ENCODE data around the gene PIK3C2G.
"Not testable (repeated sequence)": the region's sequence is repeated elsewhere in the genome, so short reads cannot be mapped to it uniquely, and the experiment has no call there.

Gene PIK3C2G, protein sequence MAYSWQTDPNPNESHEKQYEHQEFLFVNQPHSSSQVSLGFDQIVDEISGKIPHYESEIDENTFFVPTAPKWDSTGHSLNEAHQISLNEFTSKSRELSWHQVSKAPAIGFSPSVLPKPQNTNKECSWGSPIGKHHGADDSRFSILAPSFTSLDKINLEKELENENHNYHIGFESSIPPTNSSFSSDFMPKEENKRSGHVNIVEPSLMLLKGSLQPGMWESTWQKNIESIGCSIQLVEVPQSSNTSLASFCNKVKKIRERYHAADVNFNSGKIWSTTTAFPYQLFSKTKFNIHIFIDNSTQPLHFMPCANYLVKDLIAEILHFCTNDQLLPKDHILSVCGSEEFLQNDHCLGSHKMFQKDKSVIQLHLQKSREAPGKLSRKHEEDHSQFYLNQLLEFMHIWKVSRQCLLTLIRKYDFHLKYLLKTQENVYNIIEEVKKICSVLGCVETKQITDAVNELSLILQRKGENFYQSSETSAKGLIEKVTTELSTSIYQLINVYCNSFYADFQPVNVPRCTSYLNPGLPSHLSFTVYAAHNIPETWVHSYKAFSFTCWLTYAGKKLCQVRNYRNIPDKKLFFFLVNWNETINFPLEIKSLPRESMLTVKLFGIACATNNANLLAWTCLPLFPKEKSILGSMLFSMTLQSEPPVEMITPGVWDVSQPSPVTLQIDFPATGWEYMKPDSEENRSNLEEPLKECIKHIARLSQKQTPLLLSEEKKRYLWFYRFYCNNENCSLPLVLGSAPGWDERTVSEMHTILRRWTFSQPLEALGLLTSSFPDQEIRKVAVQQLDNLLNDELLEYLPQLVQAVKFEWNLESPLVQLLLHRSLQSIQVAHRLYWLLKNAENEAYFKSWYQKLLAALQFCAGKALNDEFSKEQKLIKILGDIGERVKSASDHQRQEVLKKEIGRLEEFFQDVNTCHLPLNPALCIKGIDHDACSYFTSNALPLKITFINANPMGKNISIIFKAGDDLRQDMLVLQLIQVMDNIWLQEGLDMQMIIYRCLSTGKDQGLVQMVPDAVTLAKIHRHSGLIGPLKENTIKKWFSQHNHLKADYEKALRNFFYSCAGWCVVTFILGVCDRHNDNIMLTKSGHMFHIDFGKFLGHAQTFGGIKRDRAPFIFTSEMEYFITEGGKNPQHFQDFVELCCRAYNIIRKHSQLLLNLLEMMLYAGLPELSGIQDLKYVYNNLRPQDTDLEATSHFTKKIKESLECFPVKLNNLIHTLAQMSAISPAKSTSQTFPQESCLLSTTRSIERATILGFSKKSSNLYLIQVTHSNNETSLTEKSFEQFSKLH (N-terminal part only)

DNA sequence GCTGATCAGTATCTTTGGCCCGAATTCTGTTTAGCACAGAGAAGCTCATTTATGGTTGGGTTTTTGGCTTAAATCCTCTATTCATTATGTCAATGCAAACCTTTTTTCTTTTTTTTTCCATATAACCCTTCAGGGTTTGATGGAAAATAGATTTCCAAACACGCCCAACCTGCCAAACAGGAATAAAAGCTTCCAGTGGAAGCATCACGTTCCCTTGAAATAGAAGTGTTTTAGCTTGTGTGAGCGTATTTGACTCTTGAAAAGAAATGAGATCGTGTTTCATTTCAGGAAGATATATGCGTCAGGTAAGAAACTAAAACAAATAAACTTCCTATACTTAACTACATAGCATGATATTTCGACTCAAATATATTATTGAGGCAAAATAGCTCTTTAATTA lies at the start of gene PIK3C2G:
Gene PIK3C2G, plus strand, starts transcription at position 246 of the 400 bp plus-strand sequence. CDS start 20,564 bp downstream, outside the sequence.
- no peak for DNase-seq (ENCODE audit: low read depth)

DNA sequence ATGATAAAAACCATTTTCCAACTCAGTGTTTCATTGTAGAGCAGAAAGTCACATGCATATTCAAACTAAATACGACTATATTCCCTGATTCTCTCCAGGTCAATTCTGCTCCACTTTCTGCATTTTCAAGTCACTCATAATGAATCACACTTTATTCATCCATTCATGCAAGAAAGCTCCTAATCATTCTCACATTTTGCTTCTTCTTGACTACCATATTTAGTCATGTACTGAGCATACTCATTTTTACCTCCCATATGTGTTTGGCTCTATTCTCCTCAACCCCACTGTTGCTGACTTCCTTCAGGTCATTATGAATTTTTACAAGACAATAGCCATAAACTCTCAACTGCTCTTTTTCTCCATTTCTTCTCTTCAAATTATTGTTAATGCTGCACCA lies 43.4 kb upstream of the PIK3C2G start:
- no peak for DNase-seq (ENCODE audit: low read depth)

DNA sequence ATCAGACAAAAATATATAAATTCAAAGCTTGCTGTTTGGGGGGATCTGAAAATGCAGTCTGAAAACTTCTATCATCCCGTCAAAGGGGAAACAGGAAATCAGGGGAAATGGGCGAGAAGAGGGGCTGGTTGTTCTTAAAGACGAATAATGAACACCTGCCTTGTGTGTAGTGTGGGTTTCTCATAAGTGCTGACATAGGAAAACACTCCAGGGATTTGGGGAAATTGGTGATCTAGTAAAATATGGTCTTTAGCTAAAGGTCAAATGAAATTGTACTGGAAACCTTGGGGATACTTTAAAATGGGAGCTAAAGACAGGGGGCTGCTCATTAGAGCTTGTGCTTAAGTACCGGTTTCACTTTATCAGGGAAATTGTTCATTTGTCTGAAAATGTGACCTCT lies 39.6 kb upstream of the PIK3C2G start:
- DNase-seq (ENCODE audit: low read depth): no peak

DNA sequence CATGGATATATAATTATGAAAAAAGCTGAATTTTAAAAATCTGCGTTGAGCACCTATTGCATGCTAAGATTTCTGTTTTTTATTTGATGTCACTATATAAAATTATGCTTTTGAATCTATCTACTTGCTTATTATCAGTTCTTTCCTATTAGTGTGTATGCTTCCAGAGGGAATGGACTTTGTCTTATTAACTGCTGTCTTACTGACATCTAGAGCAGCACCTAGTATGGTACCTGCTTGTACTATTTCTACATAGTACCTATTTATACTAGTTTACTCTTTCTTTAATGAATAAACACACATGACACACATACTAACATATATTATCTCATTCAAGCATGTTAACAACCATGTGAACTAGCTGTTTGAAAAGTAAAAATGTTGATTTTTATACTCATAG lies 38.6 kb upstream of the PIK3C2G start:
- DNase-seq (ENCODE audit: low read depth): no peak

DNA sequence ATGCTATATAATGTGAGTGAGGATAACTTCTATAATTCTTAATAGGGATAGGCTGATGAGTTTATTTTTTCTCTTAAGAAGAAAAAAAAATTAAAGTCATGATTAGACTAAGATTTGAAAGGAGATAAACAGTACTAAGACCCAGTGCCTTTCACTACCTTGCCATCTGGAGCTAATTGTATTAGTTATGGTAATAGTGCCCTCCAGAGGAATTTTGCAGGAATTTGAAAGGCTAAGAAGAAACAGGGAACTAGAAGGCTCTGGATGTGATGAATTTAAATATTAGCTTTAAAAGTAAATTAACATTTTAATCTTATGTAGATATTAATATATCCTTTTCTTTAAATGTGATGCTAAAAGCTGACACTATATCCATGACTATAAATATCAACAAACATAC lies 36.6 kb upstream of the PIK3C2G start:
- no peak for DNase-seq (ENCODE audit: low read depth)

DNA sequence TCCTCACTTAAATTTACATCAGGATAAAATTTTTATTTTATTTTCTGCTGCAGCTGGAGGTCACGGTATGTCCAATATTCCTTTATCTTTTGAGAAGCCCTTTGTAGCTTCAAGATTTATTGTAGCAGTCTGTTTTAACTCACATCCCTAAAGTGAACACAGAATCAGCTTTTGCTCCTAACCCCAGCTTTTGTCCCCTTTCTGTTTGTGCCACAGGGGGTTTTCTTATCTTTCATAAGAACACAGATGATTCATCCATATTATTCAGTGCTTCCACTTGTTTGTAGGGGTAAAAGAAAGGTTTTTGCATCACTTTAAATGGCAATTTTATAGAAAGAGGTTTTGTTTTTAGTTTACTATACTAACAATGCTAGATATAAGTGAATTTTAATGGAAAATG lies 21.8 kb upstream of the PIK3C2G start:
- DNase-seq (ENCODE audit: low read depth): no peak

DNA sequence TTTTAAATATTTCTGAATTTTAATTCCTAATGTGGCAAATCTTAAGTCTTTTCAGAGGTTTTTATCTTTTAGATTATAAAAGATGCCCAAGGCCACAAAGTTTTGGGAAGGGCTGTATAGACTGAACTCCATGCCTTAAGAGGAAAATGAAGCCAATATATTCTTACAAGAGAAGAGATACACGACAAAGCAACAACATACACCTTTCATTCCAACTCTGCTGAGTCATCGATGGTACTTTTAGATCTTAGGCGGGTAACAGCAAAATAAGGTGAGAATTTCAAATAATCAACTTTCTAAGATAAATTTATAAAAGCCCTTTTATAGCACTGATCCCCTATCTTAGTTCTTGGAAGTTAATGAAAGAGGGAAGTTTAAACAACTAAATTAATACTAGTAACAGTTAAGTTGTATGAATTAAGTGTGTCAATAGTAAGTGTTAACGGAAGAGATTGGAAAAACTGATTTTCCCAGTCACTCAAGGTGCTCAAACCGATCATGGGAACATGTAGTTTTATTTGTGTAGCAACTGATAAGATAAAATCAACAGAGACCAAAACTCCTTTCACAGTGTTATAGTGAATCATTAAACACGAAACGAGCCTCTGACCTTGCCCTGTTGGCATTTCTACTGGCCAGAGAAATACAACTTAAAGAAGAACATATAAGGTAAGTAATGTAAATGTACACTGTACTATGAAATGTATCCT lies 18.8 kb upstream of the PIK3C2G start:
- DNase-seq (ENCODE audit: low read depth): no peak

DNA sequence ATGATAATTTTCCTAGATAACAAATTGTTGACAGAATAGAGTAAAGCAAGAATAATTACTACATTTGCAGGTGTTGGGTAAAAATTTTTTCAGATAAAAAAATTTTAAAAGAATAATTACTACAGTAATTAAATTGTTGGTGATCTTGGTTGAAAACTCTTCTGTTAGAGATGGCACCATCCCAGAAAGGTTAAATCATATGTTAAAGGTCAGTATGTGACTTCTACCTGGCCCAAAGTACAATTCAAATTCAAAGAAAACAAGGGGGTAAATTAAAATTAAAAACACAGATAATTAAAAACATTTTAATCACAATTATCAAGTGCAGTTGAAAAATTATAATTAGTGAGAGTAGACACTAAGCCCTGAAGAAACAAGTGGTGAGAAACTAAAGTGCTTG lies 18.1 kb upstream of the PIK3C2G start:
- no peak for DNase-seq (ENCODE audit: low read depth)

DNA sequence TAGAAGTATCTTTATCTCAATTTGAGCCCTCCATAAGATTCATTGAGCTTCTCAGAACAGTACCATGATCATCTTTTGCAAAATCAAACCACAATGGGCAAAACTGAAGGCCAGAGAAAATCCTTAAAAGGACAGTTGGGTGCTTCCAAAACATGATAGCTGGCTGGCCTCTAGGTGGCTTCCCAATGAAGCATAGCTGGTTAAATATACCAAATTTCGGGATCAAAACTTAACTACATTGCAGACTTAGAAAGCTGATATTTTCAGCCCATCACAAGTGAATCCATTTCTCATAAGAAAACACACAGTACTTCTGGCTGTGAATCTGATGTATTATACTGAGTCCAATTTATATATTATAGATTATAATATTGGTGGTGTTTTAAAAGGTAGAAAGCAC lies 15.3 kb upstream of the PIK3C2G start:
- no peak for DNase-seq (ENCODE audit: low read depth)

DNA sequence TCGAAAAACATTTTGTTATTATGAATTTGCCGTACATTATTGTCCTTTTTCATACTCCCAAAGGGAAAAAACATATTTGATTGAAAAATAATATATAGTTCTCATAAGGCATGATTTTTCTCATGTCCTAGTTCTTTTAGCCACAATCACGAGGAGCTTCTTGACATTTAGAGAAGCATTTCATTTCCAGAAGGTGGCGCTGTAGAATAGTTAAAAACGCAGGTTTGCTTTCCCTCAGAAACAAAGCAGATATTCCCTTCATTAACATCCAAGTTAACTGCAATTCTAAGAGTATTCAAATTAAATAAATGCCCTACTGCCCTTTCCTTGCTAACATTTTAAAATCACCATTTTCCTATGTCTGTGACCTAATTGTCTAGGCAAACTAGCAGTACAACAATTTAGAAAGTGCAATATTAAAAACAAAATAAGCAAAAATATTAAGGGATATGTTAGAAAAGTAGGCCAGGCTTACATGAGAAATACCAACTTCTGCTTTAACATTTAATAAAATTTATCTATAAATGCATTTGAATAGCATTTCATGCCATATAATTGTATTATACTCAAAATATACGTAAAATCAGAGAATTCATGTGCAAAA lies 10.9 kb upstream of the PIK3C2G start:
- no peak for DNase-seq (ENCODE audit: low read depth)

DNA sequence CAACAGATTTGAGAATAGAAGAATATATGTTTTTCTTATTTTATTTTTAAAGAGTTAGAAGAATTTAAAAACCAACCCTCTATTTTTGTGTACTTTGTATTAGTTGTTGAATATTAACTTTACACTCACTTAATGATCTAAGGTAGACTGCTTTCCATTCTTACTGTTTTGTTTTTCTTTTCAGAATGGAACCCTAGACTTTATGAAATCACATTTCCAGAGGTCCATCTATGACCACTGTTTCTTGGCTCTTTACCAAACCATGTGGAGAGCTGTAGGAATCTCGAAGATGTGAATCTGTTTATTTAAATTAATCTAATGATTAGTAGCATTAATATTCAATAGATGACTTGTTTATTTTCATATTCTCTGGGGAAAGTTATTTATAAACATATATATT lies 7.2 kb upstream of the PIK3C2G start:
- no peak for DNase-seq (ENCODE audit: low read depth)

DNA sequence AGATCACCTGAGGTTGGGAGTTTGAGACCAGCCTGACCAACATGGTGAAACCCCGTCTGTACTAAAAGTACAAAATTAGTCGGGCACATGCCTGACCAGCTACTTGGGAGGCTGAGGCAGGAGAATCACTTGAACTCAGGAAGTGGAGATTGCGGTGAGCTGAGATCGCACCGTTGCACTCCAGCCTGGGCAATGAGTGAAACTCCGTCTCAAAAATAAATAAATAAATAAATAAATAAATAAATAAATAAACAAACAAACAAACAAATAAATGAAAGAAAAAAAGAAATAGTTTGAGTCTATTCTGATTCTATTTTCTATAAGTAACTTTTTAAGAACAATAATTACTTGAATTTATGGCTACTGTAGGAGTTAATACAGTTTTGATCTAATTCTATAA lies 6.3 kb upstream of the PIK3C2G start:
- DNase-seq (ENCODE audit: low read depth): not testable (repeated sequence)

DNA sequence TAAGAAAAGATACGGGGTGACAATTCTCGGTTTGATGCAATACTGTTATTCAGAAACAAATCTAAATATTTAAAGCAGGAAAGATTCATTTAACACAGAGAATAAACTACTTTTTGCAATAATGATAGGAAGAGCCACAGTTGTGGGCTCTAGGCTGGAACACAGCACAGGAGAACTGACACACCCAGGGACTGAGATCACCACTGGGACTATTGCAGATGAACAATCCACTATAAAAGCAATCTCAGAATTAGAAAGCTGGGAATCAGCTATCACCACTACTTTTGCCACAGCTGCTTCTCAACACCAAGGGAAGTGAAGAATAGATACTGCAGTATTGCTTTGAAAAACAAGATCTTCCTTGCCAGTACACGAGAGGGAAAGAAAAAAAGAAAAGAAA lies 4.1 kb upstream of the PIK3C2G start:
- DNase-seq (ENCODE audit: low read depth): no peak

DNA sequence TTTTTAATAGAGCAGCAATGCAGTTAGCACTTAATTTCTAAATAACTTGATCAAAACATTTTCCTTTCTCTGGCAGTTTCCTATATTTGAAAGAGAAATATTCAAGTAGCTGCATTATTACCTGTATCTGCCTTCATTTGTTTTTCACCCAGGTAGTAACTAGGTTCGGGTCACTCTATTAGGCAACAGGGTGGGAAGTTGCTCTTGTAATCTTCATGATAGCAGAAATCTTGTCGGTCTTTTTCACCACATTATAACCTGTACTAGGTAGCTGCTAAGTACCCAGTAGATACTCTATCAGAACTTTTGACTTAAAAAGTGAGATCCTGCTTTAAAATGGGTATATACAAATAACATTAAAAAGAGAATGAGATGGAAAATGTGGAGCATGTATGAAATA lies 2.4 kb upstream of the PIK3C2G start:
- DNase-seq (ENCODE audit: low read depth): no peak

DNA sequence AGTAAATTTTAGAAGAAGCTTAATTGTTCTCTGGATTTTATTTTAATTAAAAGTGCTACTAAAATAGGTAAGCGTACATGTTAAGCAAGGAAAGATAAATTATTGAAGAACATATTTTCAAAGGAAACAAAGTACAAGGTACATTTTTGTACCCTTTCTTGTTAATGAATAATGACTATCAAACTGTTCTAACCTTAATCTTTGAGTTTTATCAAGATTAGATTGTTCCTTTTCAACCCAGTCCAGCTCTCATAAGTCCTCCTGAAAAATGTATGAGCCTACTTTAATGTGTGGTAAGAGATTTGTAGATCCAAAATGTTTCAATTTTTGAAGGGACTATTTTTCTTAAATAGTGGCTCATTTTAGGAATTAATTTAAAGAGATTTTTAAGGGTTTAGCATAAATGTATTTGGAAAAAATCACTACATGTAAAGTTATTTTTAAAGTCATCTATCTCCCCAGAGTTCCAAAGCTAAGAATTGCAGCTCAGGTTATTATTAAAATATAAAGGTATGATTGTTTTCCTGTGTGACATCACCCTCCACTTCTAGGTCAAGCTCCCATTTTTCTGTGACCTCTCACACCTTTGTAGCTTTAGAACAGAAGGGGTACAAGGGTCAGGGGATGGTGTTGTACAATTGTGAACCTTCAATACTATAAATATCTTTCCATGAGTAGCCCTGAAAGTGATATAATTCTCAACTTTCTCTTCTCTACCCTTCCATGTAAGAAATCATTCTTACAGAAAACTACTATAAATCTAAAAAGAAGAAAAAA lies 1.2 kb upstream of the PIK3C2G start:
- DNase-seq (ENCODE audit: low read depth): no peak

DNA sequence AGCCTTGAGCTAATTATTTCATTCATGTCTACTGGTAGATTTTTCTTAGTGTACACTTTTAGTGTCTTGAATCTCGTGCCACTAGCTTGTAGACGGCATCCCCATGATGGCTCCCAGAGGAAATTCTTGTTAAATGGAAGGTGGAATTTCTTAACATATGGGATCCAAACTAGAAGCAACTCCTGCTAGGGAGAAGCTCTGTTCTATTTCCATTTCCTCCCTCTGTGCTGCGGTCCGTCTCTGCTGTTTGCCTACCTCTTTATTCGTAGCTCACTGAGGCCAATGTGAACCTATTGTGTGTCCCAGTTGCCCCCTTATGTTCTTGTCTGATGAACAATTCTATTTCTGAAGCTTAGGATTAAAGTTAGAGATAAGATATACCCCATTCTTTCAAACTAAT lies 588 bp downstream of the PIK3C2G start:
- no peak for DNase-seq (ENCODE audit: low read depth)

DNA sequence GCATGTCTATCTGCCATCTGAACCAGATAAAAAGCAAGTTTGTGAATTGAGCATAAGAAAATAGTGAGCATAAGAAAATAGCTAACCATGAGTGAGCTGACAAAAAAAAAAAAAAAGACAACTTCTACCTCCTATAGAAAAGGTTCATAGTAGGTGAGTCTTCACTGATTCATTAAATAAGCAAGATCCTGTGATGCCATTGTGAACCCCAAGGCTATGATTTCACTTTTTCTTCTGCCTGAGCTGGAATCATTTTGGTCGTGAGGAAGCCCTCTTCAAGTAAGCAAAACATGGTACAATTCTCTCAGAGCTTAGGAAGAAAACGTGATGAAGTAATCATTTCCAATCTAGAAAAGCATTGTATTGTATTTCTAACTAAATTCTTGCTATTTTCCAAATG lies 1.2 kb downstream of the PIK3C2G start:
- DNase-seq (ENCODE audit: low read depth): no peak

DNA sequence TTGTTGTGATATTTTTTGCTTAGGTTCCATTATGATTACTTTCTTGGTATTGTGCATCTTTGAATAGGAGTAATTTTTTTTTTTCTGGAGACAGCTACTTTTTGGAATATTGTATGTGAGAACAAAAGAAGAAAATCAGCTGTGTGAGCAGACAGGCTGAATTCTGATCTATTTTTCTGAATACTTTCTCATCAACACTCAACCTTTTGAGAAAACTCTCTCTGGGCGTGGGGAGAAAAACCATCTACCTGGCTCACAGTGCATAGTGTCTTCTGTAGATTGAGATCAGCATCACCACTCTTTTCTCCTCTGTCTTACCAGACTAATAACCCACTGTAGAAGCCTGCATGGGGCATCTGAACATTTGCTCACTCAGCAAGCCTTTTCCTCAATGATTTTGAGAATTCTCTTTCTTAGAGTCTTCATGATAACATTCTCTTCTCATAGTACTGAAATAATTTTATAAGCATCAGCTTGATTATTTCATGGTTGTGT lies 3.3 kb downstream of the PIK3C2G start:
- no peak for DNase-seq (ENCODE audit: low read depth)

DNA sequence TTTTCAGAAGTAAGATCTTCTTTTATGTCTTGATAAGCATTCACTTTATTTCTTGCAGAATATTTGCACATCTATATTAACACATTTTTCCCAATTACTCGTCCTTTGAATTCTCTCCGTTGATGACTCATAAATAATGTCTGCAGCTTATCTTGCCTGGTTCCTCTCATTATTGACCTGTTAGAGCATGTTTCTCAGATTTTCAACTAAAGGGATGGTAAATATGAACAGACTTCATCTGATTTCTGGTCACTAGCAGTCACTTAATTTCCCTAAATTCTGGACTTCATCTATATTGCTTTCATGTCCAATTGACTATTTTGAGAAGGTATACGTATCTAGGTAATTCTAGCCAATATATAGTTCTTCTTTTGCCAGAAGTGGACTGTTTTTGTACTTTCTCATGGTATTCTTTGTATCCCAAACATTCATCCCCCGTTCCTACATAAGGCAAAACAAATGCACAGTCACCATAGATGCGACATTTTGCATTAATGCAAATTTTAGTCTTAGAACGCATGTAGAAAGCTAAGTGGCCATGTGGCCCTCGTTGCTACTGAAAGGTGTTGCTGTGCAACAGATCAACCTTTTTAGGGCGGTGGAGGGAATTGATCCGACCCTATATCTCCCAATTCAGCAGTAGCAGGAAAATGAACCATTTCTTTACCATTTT lies 6.2 kb downstream of the PIK3C2G start:
- DNase-seq (ENCODE audit: low read depth): no peak

DNA sequence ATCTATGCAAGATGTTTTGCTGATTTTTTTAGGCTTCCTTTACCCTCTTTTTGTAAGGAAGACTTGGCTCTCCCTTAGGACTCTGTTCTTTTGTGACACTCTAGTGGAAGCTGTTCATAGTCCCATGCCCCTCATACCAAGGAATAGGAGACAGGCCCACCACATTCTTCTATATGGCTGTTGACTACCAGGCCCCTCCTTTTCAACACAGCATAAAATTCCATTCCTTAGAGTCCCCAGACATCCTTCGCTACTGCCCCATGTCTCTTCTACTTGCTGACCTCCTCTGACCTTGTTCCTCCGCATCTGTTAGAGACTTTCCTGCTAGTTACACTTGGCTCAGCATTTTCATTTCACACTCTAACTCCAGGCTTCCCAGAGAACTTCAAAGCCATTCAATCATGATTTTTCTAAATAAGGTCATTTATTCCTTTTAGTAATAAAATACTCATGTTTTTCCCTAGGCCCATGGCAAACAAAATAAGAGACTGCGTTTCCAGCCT lies 9.7 kb downstream of the PIK3C2G start:
- DNase-seq (ENCODE audit: low read depth): no peak
